Muscle of leg (tissue), 11 donors: ENCODE data around the gene QSOX2. TPM values are rescaled to one million over a fixed set of nuclear protein-coding genes. Genes with fewer than 3 reads are reported as not detected.

ENCODE experiments used
- DNase-seq: peaks from one replicate; pipeline ENCODE4 v3.0.0; 2013
- H3K27ac ChIP-seq: one replicate; pipeline ENCODE4 v1.5.1; 2013; ENCODE audit warnings: mild to moderate bottlenecking, low read length, control low read depth
- H3K27me3 ChIP-seq: one replicate; pipeline ENCODE4 v1.6.1; 2013; ENCODE audit warnings: low read length; ENCODE audit not compliant: control insufficient read depth, insufficient read depth
- H3K36me3 ChIP-seq: one replicate; pipeline ENCODE4 v1.6.1; 2013; ENCODE audit warnings: low read length; ENCODE audit not compliant: control insufficient read depth, insufficient read depth
- H3K4me1 ChIP-seq: one replicate; pipeline ENCODE4 v1.6.1; 2013; ENCODE audit warnings: low read length; ENCODE audit not compliant: control insufficient read depth, insufficient read depth
- H3K4me3 ChIP-seq: one replicate; pipeline ENCODE4 v1.5.1; 2013; ENCODE audit warnings: low read length, control low read depth
- H3K9me3 ChIP-seq: replicated peaks from 2 replicates; pipeline ENCODE4 v1.6.1; 2013; ENCODE audit warnings: low read depth, low read length; ENCODE audit not compliant: control insufficient read depth
- WGBS: methylation state at CpG from one replicate; pipeline ENCODE4 v1.1.5; 2013; ENCODE audit warnings: missing lambda C conversion rate; ENCODE audit not compliant: insufficient coverage; 5-methylcytosine and 5-hydroxymethylcytosine counted together
- polyA plus RNA-seq, 8 donors: library from polyadenylated mRNA; unstranded; fragments of 120-200 nt; gene quantifications; one replicate each; pipeline versions ENCODE4 v1.2.1 to v1.2.3, GENCODE V29; 2013; ENCODE audit warnings: inconsistent platforms in 1 of 8, low replicate concordance in 1 of 8; ENCODE audit not compliant: insufficient read length in 8 of 8, insufficient read depth in 1 of 8
- total RNA-seq: library from RNA; stranded (reverse); fragments of 120-200 nt; gene quantifications from one replicate; pipeline ENCODE4 v1.2.4, GENCODE V29; 2013

The QSOX2 gene
- total and polyA plus RNA-seq, 9 donors = 4.1 to 11.8 (median 8.5) TPM

DNA sequence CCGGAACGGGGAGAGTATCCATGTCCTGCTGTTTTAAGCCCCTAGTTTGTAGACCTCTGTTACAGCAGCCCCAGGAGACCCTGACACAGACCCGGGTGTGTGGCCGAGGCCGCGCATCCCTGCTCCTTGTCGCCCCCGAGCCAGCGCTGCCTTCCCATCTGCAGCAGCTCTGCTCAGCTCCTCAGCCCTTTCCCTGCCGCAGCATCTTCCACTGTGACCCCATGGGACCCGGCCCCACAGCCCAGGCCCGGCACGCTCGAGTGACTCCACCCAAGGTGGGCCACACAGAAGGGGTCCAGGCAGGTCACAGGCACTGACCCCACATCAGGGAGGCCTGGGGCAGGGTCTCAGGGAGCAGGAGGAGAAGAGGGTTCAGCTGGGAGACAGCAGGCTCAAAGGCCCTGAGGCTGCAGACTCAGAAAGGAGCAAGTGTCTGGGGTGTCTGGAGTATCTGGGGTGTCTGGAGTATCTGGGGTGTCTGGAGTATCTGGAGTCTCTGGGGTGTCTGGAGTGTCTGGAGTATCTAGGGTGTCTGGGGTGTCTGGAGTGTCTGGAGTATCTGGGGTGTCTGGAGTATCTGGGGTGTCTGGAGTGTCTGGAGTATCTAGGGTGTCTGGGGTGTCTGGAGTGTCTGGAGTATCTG lies 71.8 kb downstream of the QSOX2 start:
- peaks cover 17% of the 10 kb centered on the region for H3K4me1 ChIP-seq
- H3K4me3 ChIP-seq = no peak overlapping the region
- no peak overlapping the region for H3K27ac ChIP-seq
- DNase-seq = no peak
- peaks cover 34% of the 10 kb centered on the region for H3K27me3 ChIP-seq
- 68% methylated on average over 14 of the region's 14 CpGs for WGBS
- H3K9me3 ChIP-seq = no peaks in the 10 kb centered on the region
- no peaks in the 10 kb centered on the region for H3K36me3 ChIP-seq

DNA sequence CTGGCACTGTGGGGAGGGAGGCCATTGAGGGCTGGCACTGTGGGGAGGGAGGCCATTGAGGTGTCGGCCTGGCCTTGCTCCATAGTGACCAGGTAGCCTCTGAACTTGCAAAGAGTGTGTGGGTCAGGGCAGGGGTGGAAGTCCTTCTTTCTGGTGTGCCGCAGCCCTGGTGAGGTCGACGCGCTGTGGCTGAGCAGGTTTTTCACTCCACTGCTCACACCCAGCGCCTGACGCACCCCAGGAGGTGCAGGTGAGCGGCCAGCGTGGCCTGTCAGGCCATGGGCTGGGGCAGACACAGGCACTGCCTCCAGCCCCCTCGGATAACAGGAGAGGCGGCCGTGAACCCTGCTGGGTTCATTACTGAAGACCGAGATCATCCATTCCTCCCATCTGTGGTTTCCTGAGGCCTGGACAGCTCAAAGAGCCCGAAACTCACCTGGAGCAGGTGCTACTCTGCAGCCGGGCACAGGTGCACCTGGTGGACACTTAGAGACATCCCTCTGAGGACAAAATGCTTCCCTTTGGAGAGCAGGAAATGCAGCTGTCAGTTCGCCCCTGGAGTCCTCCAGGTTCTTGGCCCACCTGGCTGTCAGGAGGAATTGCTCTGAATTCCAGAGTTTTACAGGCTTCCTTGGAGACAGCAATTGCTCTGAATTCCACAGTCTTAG lies 73.1 kb downstream of the QSOX2 start:
- DNase-seq = no peak
- peaks cover 32% of the 10 kb centered on the region for H3K27me3 ChIP-seq
- no peaks in the 10 kb centered on the region for H3K36me3 ChIP-seq
- H3K4me3 ChIP-seq = no peak overlapping the region
- peaks cover 17% of the 10 kb centered on the region for H3K4me1 ChIP-seq
- no peak overlapping the region for H3K27ac ChIP-seq
- no peaks in the 10 kb centered on the region for H3K9me3 ChIP-seq
- WGBS = 78% methylated on average over 16 of the region's 16 CpGs

DNA sequence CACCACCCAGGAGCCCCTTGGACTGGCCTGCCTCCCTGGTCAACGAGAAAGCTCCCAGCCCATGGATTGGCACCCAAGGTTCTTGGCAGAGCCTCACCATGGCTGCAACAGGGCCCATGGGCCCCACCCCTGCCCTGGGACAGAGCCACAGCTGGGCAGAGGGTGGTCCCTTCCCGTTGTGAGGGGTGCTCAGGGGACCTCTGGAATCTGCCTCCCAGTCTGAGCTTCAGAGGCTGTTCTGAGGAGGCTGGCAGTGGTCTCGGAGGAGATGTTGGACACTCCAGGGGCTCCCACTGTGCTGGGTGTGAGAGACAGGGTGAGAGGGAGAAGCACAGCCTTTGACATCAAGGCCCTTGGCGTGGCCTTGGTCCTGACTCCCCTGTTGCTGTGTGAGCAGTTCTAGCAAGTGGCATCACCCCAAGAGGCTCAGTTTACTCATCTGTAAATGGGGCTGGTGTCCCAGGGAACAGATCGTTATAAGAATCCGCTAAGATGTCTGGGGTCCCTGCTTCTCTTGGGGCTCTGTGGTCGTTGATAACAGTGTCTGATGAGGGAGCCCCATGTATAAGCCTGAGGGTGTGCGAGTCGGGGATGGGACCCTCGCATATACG lies 73.7 kb downstream of the QSOX2 start:
- 68% methylated on average over 11 of the region's 11 CpGs for WGBS
- Histone ChIP-seq H3K9me3 (no peaks in the 10 kb centered on the region), H3K27me3 (peaks cover 29% of the 10 kb centered on the region), H3K27ac (no peak overlapping the region), H3K36me3 (no peaks in the 10 kb centered on the region), H3K4me3 (no peak overlapping the region), H3K4me1 (peaks cover 17% of the 10 kb centered on the region)
- DNase-seq = no peak

DNA sequence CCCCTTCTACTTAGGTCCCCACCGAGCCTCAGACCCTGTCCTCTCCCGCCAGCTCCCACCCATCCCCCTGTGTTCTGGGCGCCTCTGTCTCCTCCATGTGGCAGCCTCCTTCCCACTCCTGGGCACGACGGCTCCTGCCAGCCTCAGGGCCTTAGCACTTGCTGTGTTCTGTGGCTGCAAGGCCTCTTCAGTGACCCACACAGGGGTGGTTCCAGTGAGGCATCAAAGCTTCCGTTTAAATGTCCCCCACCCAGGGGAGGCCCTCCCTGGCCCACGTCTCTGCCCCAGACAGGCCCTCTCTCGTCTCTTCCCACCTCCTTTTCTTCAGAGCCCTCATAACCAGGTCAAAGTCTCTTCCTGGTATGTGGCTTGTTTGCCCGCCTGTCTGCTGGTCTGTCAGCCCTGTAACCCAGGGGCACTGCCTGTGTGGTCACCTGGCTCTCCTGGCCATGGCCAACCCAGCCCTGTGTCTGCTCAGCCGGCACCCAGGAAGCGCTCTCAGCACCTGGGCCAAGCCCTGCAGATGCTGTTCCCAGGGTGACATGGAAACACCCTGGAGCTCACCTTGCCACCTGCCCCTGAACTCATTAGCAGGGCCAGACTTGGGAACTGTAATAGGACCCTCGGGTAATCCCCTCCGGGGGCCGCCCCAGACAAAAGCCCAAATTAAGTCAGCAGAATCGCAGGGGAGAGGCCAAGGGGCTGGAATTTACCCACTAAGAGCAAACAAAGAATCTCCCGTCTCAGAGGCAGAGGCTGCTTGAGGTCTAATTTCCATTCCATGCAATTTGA lies 74.4 kb downstream of the QSOX2 start:
- WGBS = 51% methylated on average over 10 of the region's 16 CpGs
- Histone ChIP-seq H3K36me3 (no peaks in the 10 kb centered on the region), H3K27ac (no peak overlapping the region), H3K9me3 (no peaks in the 10 kb centered on the region), H3K4me3 (no peak overlapping the region), H3K4me1 (peaks cover 17% of the 10 kb centered on the region), H3K27me3 (peaks cover 29% of the 10 kb centered on the region)
- DNase-seq = peak; percentile 17

DNA sequence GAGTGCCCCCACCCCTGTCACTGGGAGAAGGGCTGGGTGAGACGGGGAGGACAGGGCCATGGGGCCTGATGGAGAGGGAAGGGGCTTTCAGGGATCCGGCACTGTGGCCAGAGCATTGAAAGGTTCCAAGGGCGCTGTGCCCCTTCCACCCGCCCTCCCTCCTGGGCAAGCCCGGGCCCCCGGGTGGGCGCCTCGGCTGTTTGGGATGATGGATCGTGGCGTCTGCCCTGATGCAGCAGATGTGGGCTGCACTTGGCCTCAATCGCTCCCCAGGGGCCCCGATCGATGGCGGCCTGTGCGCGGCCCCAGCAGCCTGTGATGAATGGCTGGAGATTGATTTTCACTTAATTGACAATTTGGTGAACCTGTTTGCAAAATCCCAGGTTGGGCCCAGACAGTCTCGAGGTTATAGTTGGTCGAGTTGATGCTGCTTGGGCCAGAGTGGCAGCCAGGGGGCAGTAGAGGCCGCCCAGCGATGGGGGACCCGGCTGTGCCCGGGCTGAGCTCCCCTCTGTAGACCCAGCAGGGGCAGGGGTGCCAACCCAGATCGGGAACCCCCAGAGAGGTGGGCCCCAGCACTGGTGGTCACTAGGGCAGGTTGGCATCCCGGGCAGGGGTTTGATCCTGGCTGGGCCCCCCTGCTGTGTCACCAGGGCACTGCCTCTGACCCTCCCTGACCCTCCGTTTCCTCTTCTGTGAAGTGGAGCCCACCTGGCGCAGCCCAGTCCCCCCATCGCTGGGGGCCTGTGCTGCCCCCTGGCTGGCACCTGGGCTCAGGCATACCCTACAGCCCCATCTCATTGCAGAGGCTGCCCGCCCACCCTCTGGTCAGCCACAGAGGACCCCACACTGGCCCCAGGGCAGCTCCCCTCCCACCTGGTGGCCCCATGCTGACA lies 75.4 kb downstream of the QSOX2 start:
- Histone ChIP-seq H3K4me1 (peaks cover 11% of the 10 kb centered on the region), H3K9me3 (no peaks in the 10 kb centered on the region), H3K27ac (no peak overlapping the region), H3K4me3 (no peak overlapping the region), H3K27me3 (peaks cover 24% of the 10 kb centered on the region), H3K36me3 (no peaks in the 10 kb centered on the region)
- DNase-seq = peak; percentile 10
- 42% methylated on average over 27 of the region's 28 CpGs for WGBS

DNA sequence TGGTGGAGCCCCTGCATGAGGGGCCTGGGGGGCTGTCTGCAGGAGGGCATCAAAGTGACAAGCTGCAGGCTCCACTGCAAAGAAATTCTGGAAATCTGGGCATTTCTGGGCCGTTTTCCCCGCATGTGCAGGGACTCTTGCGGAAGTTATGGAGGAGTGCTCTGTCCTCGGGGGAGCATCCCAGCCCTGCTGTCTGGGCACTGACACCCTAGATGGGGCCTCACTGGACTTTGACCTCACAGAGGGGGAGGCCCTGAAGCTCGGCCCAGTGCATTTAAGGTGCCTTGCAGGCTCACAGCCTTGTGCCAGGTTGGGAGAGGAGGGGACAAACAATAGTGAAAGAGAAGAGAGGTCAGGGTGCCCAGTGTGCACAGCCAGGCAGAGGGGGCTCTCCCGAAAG lies 76.1 kb downstream of the QSOX2 start:
- WGBS = 58% methylated on average over 5 of the region's 6 CpGs
- H3K9me3 ChIP-seq = no peaks in the 10 kb centered on the region
- H3K27me3 ChIP-seq = peaks cover 24% of the 10 kb centered on the region
- no peaks in the 10 kb centered on the region for H3K36me3 ChIP-seq
- no peak overlapping the region for H3K4me3 ChIP-seq
- no peak for DNase-seq
- no peak overlapping the region for H3K27ac ChIP-seq
- peaks cover 8% of the 10 kb centered on the region for H3K4me1 ChIP-seq

DNA sequence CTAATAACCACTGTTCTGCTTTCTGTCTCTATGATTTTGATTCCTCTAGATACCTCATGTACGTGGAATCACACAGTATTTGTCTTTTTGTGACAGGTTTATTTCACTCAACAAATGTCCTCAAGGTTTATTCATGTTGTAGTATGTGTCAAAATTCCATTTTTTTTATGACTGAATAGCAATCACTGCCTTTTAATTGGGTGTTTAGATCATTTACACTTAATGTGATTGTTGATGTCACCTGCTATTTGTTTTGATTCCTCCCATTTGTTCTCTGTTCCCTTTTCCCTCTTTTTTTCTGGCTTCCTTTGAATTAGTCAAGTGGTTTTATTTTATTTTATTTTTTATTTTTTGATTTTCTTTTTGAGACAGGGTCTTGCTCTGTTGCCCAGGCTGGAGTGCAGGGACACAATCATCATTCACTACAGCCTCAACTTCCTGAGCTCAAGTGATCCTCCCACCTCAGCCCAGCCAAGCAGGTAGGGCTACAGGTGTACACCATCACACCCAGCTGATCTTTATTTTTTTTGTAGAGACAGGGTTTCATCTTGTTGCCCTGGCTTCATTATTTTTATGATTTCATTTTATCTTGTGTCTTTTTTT lies 82.3 kb downstream of the QSOX2 start:
- no peak for DNase-seq
- Histone ChIP-seq H3K36me3 (no peaks in the 10 kb centered on the region), H3K9me3 (no peaks in the 10 kb centered on the region), H3K4me1 (no peaks in the 10 kb centered on the region), H3K4me3 (no peak overlapping the region), H3K27ac (no peak overlapping the region), H3K27me3 (peaks cover 14% of the 10 kb centered on the region)
- no CpG with 5 or more reads among the region's 1 CpG for WGBS

DNA sequence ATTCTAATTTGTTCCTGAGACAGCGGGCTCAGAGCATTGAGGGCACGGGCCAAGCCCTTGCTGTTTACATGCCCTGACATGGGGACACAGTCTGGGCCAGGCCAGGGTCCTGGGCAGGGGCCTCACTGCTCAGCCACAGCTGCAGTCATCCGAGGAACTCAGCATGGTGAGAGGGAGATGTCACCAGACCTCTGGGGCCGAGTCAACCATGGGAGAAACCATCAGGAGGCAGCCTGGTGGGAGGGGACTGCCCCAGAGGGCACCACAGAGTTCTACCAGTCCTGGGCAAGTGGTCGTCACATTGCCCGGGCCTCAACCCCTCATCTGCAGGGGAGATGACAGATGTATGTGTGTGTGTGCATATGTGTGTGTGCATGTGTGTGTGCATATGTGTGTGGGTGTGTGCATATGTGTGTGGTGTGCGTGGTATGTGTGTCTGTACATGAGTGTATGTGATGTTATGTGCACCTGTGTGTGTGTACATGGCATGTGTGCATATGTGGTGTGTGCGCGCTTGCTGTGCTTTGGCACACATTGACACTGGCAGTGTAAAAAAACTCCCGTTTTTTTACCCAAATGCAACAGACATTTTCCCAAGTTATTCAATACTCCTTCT lies 84.5 kb downstream of the QSOX2 start:
- no peak overlapping the region for H3K4me3 ChIP-seq
- H3K9me3 ChIP-seq = no peaks in the 10 kb centered on the region
- 36% methylated on average over 7 of the region's 10 CpGs for WGBS
- H3K36me3 ChIP-seq = no peaks in the 10 kb centered on the region
- peaks cover 35% of the 10 kb centered on the region for H3K27me3 ChIP-seq
- H3K4me1 ChIP-seq = no peaks in the 10 kb centered on the region
- DNase-seq = no peak
- no peak overlapping the region for H3K27ac ChIP-seq

DNA sequence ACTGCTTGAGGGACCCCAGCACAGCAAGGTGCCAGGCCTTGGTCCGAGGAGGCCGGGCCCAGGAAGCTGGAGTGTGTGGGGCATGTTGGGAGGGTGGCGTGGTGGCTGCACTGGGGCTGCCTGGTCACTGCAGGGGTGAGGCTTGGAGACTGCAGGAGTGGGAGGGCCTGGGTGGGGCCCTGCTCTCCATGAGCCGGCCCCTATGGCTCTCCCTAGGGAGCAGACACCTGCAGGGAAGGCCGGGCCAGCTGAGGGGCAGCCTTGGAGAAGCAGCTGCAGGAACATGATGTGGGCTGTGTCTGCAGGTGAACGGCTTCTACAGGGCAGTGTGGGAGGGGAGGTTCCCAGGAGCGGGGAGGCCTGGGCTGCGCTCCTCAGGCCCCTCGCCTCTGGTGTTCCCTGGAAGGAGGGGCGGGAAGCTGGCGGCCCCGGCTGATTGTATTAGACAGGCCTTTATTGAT lies 85.2 kb downstream of the QSOX2 start:
- 40% methylated on average over 6 of the region's 12 CpGs for WGBS
- Histone ChIP-seq H3K27me3 (peaks cover 42% of the 10 kb centered on the region), H3K9me3 (no peaks in the 10 kb centered on the region), H3K27ac (no peak overlapping the region), H3K4me1 (no peaks in the 10 kb centered on the region), H3K4me3 (no peak overlapping the region), H3K36me3 (no peaks in the 10 kb centered on the region)
- DNase-seq = no peak
